GM10847 (cell line): ENCODE data around the gene STK36.

ENCODE experiments used
- POLR2A ChIP-seq: IDR thresholded peaks from 2 replicates; pipeline ENCODE4 v1.6.1; 2011; ENCODE audit not compliant: insufficient read length; ENCODE audit errors: extremely low read depth

STK36 gene

DNA sequence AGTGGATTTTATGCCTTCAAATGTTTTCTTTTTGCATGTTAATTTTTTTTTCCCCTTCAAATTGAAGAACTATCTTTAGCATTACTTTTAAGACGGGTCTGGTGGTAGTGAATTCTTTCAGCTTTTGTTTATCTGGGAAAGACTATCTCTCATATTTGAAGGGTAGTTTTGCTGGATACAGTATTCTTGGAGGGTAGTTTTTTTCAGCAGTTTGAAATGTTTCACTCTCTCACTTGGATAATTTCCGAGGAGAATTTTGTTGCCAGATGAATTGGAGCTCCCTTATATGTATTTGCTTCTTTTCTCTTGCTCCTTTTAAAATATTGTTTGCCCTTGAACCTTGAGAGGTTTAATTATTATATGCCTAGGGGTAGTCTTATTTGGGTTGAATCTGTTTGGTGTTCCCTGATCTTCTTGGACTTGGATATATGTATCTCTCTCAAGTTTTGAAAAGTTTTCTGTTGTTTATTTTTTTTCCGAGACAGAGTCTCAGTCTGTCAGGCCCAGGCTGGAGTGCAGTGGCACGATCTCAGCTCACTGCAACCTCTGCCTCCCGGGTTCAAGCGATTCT lies 54.2 kb downstream of the STK36 start:
- TF ChIP-seq POLR2A, result no peak

DNA sequence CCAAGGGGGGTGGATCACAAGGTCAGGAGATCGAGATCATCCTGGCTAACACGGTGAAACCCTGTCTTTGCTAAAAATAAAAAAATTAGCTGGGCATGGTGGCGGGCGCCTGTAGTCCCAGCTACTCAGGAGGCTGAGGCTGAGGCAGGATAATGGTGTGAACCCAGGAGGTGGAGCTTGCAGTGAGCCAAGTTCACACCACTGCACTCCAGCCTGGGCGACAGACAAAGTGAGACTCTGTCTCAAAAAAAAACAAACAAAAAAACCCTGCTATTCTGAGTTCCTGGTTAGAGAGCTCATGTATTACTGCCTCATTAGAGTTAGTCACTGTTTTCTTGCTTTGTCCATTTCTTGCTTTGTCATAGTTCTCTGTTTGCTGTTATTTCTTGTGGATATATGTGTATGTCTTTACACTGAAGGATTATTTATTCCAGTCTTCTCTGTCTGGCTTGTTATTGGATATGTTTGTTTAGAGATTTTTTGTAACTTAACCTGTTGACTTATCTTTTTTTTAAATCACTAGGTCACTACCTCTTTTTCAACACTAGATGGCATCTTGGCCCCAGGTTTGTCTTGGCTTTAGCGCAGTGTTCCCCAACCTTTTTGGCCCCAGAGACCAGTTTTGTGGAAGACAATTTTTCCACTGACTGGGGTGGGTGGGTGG lies 55.7 kb downstream of the STK36 start:
- no peak for TF ChIP-seq POLR2A

DNA sequence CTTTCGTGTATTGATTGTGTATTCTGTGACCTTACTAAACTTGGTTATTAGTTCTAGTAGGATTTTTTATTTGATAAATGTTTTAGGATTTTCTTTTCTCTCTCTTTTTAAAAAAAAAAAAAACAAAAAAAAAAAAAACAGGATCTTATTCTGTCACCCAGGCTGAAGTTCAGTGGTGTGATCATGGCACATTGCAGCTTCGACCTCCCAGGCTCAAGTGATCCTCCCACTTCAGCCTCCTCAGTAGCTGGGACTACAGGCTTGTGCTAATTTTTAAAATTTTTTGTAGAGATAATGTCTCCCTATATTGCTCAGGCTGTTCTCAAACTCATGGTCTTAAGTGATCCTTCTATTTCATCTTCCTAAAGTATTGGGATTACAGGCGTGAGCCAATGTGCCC lies 57.8 kb downstream of the STK36 start:
- TF ChIP-seq POLR2A, result no peak

DNA sequence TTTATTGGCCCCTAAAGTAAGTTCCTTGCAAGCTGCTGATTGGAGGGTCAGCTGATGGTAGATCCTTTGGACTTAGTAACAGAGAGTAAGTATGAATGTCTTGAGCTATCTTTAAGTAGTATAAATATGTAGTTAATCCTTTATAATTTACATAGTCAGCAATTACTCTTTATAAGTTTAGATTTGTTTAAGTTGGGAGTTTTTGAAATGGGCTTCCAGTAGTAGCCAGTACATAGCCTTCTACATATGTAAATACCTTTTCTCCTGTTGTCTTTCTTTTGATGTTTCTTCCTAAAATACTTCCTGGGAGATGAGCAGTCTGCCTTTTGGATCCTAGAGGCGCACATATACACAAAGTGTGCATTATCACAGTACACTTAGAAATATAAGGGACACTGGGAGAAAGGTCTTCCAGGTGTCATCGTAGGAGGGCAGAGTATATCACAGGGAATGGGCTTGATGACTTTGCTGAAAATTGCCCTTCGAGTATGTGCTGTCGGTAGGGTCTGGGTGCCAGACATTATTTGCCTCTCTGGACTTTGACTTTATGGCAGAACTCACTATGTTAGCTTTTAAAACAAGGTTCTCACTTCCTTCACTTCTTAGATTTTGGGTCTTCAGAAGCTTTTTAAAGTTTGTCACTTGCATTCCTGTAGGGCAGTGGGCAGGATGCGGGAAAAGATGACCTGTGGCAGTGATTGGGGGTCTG lies 60.3 kb downstream of the STK36 start:
- no peak for TF ChIP-seq POLR2A

DNA sequence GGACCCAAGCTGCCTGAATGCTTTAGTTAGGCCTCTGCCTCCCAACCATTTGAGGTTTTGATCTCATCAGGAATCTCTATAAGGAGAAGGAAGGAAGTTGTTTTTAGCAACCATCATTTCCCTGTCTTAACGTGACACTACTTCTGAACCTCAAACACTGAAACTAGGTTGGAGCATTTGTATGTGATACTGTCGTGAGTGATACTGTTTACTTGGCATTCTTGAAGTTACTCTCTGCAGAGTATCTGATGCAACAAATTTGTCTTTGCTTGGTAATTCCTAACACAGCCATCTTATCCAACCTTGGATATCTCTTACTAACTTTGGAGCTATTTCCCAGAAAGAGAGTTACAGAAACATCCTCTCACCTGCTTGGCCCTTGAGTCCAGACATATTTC lies 60.9 kb downstream of the STK36 start:
- TF ChIP-seq POLR2A, result no peak

DNA sequence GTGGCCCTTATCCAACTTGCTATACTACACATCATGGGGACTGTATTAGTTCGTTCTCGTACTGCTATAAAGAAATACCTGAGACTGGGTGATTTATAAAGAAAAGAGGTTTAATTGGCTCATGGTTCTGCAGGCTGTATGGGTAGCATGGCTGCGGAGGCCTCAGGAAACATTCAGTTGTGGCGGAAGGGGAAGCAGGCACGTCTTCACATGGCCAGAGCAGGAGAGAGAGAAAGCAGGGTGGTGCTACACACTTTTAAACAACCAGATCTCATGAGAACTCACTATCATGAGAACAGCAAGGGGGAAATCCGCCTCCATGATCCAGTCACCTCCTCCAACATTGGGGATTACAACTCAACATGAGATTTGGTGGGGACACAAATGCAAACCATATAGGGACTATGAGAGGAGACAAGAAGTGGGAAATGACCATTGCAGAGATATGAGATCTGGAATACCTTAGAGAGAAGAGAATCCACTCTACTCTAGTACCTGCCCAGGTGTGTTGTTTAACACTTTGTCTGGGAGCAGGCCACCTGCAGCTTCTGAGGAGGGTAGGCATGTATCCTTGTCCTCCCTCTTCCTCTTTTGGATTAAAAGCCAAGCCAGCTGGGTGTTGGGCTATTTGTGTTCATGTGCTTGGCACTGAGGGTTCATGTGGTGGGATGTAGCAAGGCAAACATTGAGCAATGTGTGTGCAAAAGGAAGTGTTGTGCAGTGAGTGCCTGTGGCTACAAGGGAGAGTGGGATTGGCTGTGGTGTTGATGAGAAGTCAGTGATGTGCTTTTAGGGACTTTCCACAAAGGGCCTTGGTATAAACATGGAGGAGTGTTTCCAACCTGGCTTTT lies 61.5 kb downstream of the STK36 start:
- no peak for TF ChIP-seq POLR2A

DNA sequence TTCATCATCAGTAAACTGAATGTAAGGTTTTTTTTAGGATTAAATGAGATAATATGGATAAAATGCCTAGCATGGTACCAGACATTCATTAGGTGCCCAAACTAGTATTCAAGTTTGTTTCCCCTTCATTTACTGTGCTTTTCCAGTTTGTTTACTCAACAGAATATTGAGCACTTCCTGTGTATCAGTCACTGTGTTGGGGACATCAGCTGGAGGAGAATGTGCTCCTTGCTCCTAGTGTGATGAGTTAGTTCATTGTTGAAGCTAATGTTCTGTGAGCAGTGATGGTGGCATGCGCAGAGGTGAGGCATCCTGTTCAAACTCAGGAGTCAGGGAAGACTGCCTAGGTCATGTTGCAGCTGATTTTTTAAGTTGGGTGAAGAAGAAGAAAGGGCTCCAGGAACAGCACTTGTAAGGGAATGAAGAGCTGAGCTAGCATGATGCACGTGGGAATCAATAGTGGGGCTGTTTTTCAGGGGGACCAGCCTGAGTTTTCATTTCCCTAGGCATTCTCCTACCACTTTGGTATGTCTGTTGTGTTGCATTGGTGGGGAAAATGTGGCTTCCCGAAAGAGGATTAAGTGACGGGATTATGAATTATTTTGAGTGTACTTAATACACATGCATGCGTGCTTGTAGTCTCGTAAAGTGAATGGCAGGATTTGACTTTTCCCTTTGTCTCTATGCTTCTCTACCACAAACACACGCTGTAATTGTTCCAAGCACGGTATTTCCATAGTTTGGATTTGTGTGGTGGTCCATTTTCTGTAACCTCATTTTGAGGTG lies 62.5 kb downstream of the STK36 start:
- no peak for TF ChIP-seq POLR2A

DNA sequence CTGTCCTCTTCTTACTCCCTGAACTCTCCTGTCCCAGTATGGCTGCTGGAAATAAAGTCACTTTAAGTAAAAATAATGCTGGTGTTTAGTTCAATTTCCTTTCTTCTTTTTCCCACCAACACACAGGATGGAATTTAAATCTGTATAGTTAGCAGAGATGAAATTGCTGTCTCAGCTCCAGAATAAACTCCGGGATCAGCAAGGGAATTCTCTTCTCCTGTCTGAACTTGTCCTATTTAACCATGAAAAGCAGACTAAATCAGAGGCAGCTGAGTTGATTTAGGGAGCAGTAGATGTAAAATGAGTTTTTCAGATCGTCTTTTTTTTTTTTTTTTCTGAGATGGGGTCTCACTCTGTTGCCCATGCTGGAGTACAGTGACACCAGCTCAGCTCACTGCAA lies 64.6 kb downstream of the STK36 start:
- no peak for TF ChIP-seq POLR2A

DNA sequence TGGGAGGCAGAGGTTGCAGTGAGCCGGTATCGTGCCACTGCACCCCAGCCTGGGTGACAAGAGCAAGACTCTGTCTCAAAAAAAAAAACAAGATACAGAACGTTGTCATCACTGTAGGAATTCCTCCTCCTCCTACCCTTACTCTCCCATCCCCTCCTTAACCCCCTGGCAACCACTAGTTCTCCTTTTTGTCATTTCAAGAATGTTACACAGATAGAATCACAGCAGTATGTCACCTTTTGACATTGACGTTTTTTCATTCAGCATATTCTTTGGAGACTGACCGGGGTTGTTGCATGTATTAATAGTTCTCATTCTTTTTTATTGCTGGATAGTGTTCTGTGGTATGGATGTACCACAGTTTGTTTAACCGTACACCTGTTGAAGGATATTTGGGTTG lies 71.2 kb downstream of the STK36 start:
- TF ChIP-seq POLR2A, result no peak

DNA sequence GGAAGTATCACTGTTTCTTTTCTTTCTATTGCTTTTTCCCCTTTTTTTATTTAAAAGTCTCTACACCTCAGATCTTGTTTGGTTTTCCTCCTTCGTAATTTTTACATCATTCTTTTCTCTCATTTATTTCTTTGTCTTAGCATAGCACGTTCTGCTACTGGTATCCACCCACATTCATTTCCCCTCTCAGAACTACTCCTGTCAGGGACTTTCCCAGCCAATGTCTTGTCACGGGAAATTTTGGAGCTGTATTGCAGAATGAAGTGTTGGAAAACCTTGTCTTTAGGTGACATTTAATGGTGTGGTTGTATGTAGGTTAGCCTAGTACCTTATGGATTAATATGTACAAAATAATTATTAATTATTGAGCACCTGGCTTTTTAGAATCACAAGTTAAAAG lies 72.7 kb downstream of the STK36 start:
- no peak for TF ChIP-seq POLR2A

DNA sequence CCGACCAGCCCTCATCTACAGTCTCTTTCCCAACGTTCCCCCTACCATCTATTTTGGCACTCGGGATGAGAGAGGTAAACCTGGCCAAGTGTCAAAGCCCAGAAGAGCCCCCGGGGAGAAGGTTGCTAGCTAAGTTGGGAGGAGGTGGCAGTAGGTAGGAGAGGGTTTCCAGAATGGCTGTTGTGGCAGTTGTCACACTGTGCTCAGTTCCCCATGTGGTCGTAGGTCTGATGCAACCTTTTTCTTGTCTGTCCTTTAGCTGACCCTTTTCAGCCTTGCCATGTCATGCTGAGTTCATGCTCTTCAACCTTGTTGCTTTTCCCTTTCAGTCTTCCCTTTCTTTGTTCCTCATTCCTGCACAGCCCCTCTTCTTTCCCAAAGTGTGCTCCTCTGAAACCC lies 73.3 kb downstream of the STK36 start:
- TF ChIP-seq POLR2A, result no peak

DNA sequence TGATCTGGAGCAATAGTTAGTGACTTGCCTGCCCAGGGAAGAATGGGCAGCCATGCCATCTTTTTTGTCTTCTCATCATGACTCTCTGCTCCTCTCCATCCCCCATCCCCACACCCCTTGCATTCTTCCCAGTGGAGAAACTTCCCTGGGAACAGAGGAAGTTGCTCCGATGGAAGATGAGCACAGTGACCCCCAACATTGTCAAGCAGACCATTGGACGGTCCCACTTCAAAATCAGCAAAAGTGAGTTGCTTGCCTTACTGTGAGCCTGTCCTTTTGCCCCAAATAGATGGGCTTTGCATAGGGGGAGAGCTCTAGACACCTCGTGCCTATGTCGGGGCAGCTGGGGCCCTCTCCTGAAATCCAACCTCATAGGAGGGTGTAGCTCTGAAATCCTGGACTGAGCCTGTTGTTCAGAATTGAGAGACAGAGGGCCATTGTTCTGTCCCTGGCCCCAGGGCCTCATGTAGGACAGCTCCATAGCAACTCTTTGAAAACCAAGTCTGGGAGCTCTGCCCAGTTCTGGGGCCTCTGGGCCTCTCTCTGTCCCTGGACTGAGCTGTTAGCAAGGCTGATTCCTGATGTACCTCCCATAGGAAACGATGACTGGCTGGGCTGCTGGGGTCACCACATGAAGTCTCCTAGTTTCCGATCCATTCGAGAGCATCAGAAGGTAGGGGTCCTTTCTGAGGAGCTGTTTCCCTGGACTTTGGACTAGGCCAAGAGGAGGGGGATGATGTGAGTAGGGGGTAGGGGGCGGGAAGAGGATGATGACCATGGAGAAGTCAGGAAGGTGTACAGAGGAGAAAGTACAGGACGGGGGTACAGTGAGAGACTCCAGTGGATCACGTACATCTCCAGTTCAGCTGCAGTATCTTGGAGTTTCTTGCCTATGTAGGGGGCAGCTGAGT lies 73.9 kb downstream of the STK36 start:
- TF ChIP-seq POLR2A, result no peak

DNA sequence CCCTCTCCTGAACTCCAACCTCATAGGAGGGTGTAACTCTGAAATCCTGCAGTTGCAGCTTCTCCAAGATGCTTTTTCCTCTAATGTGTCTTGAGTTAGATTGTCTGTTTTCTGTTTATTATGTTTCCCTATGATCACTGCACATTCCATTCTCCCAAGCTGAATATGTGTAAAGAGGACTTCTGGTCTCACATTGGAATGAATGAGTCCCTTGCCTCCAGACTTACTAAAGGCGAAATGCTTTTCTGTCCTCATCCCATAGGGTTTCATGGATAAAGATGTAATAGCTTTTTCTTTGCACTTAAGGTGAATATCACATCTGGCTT lies 74.5 kb downstream of the STK36 start:
- no peak for TF ChIP-seq POLR2A

DNA sequence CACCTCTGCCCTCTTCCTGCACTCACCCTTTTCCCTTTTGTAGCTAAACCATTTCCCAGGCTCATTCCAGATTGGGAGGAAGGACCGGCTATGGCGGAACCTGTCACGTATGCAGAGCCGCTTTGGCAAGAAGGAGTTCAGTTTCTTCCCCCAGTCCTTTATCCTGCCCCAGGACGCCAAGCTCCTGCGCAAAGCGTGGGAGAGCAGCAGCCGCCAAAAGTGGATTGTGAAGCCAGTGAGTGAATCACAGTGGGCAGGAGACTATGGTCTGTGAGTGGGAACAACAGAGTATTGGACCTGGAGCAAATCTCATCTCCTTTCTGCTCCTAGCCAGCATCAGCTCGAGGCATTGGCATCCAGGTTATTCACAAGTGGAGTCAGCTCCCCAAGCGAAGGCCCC lies 75.1 kb downstream of the STK36 start:
- TF ChIP-seq POLR2A, result no peak

DNA sequence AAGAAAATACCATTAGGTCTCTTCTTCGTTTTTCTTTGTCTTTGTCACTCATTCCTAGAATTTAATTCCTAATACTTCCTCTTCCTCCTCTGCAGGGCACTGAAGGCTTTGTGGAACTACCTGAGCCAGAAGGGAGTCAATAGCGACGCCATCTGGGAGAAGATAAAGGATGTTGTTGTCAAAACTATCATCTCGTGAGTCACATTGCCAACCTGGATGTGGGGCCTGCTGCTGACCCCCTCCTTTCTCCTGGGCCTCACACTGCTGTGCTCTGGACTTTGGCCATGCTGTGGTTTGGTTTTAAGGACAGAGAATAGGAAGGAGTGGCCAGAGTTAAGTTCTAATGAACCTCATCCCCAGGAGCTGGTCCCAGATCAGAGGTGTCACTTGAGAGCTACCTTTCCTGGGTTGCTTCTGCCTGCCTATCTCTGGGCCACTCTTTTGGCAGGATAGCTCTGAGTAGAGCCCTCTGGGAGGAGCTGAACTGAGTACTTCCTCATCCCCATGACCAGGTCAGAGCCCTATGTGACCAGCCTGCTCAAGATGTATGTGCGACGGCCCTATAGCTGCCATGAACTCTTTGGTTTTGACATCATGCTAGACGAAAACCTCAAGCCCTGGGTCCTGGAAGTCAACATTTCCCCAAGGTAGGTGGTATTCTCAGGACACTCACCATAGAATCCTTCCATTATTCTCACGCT lies 77.0 kb downstream of the STK36 start:
- no peak for TF ChIP-seq POLR2A
